NOMO-1 treated with DMSO at 0.1 percent for 48 hours (cell line): ENCODE measurements around the gene SCMH1.

Experiments
- DNase-seq: peaks from one replicate; lab custom pipeline; 2025; ENCODE audit not compliant: unreplicated experiment; lab: John Stamatoyannopoulos, UW

Gene SCMH1

GRCh38 chr1:40980068-40980452, 262.0 kb downstream of the SCMH1 start:
- no peak for DNase-seq

- peak; percentile 85 for DNase-seq
Observed at GRCh38 chr1:40979241-40980067, 262.7 kb downstream of the SCMH1 start, which contains the start of gene CTPS1. Gene CTPS1, plus strand, starts transcription at chr1:40979696. Its CDS starts 3,595 bp downstream, at chr1:40983291.

- no peak for DNase-seq
Observed at GRCh38 chr1:40978886-40979240, 263.2 kb downstream of the SCMH1 start.

- no peak for DNase-seq
Observed at GRCh38 chr1:40977716-40978115, 264.4 kb downstream of the SCMH1 start.
